Activated naive CD4-positive, alpha-beta T cell treated with anti-CD3 and anti-CD28 coated beads, Interleukin-2, amount 50 U/mL, for 24 hours (primary cell): ENCODE measurements around the gene NSMCE1.
A peak's percentile ranks its signal among the peaks of the same experiment; 100 is the strongest.

Experiments
- H3K27ac Mint-ChIP-seq: one replicate; pipeline ENCODE4 v1.8.0; 2021; ENCODE audit warnings: mild to moderate bottlenecking, mixed read lengths
- H3K27me3 Mint-ChIP-seq: one replicate; pipeline ENCODE4 v1.8.0; 2021; ENCODE audit warnings: mixed read lengths
- H3K36me3 Mint-ChIP-seq: one replicate; pipeline ENCODE4 v1.8.0; 2021; ENCODE audit warnings: mixed read lengths
- H3K4me1 Mint-ChIP-seq: one replicate; pipeline ENCODE4 v1.8.0; 2021; ENCODE audit warnings: mixed read lengths
- H3K4me3 Mint-ChIP-seq: one replicate; pipeline ENCODE4 v1.8.0; 2021; ENCODE audit warnings: mild to moderate bottlenecking, mixed read lengths
- H3K9me3 Mint-ChIP-seq: one replicate; pipeline ENCODE4 v1.8.0; 2021; ENCODE audit warnings: mixed read lengths

The NSMCE1 gene, protein sequence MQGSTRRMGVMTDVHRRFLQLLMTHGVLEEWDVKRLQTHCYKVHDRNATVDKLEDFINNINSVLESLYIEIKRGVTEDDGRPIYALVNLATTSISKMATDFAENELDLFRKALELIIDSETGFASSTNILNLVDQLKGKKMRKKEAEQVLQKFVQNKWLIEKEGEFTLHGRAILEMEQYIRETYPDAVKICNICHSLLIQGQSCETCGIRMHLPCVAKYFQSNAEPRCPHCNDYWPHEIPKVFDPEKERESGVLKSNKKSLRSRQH

GRCh38 chr16:27268376-27269299, at the start of gene NSMCE1:
TSS of gene NSMCE1 (minus strand) at chr16:27268772. CDS start at chr16:27257570, 11,202 bp downstream.
- peaks cover 12% of the 10 kb centered on the region for H3K36me3 Mint-ChIP-seq
- no peaks in the 10 kb centered on the region for H3K27me3 Mint-ChIP-seq
- peaks cover 75% of the 10 kb centered on the region for H3K4me1 Mint-ChIP-seq
- peak within 1 kb of the TSS; percentile 93 for H3K4me3 Mint-ChIP-seq
- H3K27ac Mint-ChIP-seq, result peak within 1 kb of the TSS; percentile 97
- H3K9me3 Mint-ChIP-seq, result peaks cover 4% of the 10 kb centered on the region

GRCh38 chr16:27317738-27318391, 49.3 kb upstream of the NSMCE1 start:
- H3K4me3 Mint-ChIP-seq, result peak overlapping the region; percentile 93
- H3K4me1 Mint-ChIP-seq, result peaks cover 63% of the 10 kb centered on the region
- H3K27me3 Mint-ChIP-seq, result no peaks in the 10 kb centered on the region
- H3K36me3 Mint-ChIP-seq, result peaks cover 34% of the 10 kb centered on the region
- peak overlapping the region; percentile 99 for H3K27ac Mint-ChIP-seq
- H3K9me3 Mint-ChIP-seq, result no peaks in the 10 kb centered on the region

DNA sequence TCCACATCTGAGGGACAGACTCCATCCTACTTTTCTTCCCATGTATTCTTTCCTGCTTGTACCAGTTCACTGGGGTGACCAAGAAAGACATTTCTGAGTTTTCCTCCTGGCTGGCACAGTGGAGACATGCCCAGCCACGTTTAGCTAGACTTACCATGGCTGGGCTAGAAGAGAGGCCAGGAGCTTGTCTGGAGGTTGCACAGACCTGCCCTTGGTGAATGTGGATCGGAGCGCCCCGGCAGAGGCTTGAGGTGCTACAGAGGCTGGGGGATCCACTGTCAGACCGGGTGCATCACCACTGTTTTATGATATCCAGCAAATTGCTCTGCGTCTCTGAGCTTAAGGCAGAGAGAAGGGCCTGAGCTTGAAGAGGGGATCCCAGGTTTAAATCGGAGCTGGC, 48.7 kb upstream of the NSMCE1 start:
- Mint-ChIP-seq H3K9me3 (no peaks in the 10 kb centered on the region), H3K4me1 (peaks cover 58% of the 10 kb centered on the region), H3K36me3 (peaks cover 32% of the 10 kb centered on the region), H3K27ac (peak overlapping the region; percentile 99), H3K27me3 (no peaks in the 10 kb centered on the region), H3K4me3 (peak overlapping the region; percentile 93)

- H3K4me1 Mint-ChIP-seq, result peaks cover 55% of the 10 kb centered on the region
- no peaks in the 10 kb centered on the region for H3K27me3 Mint-ChIP-seq
- H3K27ac Mint-ChIP-seq, result peak overlapping the region; percentile 85
- H3K9me3 Mint-ChIP-seq, result no peaks in the 10 kb centered on the region
- peaks cover 23% of the 10 kb centered on the region for H3K36me3 Mint-ChIP-seq
- peak overlapping the region; percentile 93 for H3K4me3 Mint-ChIP-seq
Measured at GRCh38 chr16:27316038-27316680, 47.6 kb upstream of the NSMCE1 start.

DNA sequence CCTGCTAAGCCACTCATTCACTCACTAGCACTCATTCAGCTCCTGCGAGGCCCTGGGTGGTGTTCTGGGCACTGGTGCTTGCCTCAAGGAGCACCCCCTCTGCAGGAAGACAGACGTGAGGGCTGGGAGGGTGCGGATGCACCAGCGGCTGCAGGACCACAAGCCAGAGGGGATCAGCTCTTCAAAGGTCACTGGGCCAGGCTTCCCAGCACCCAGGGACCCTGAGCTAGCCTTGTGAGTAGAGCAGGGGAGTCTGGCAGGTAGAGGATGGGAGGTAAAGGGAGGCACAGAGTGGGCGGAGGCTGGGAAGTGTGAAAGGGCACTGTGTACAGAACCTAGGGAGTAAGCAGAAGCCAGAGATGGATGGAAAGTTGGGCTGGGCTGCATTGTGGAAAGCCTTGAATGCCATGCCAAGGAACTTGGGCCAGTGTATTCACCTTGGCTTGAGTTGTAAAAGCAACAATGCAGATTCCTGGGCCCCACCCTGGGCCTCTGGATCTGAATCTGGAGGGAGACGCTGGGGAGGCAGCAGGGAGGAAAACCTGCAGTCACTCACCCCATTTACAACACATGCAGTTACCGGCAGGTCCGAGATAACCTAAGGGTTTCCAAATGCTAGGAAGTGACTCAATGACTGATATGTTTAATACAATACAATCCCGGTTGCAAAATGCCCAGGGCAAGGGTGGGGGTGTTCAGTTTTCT, 46.9 kb upstream of the NSMCE1 start:
- peaks cover 23% of the 10 kb centered on the region for H3K36me3 Mint-ChIP-seq
- peak overlapping the region; percentile 85 for H3K27ac Mint-ChIP-seq
- no peaks in the 10 kb centered on the region for H3K27me3 Mint-ChIP-seq
- peak overlapping the region; percentile 93 for H3K4me3 Mint-ChIP-seq
- H3K4me1 Mint-ChIP-seq, result peaks cover 52% of the 10 kb centered on the region
- H3K9me3 Mint-ChIP-seq, result no peaks in the 10 kb centered on the region

- peaks cover 46% of the 10 kb centered on the region for H3K4me1 Mint-ChIP-seq
- peaks cover 21% of the 10 kb centered on the region for H3K36me3 Mint-ChIP-seq
- H3K27ac Mint-ChIP-seq, result peak overlapping the region; percentile 97
- peak overlapping the region; percentile 93 for H3K4me3 Mint-ChIP-seq
- no peaks in the 10 kb centered on the region for H3K27me3 Mint-ChIP-seq
- H3K9me3 Mint-ChIP-seq, result no peaks in the 10 kb centered on the region
Measured at GRCh38 chr16:27314986-27315332, 46.4 kb upstream of the NSMCE1 start.

DNA sequence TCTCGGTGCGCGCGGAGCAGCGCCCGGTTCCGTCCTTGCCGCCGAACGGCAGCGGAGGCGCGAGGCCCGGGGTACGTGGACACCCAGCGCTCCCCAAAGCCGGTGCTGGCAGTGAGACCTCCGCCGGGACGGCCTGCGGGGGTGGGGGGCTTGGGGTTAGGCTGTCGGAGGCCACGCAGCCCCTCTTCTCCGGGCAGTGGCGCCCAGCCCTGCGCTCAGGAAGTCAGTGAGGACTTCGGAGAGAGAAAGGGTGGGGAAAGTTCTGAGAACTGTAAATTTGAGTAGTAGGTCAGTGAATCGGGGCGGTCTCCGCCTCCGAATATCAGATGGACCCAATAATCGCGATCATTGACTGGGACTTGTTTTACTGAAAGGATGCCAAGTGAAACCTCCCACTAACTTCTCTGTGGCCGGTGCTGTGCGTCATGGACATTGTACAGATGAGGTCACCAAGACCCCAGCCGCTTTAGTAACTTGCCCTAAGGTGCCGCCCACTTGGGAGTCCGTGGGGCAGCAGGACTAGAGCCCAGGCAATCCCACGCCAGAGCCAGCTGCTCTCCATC, 45.7 kb upstream of the NSMCE1 start:
- H3K4me1 Mint-ChIP-seq, result peaks cover 40% of the 10 kb centered on the region
- no peaks in the 10 kb centered on the region for H3K9me3 Mint-ChIP-seq
- H3K27me3 Mint-ChIP-seq, result no peaks in the 10 kb centered on the region
- peak overlapping the region; percentile 93 for H3K4me3 Mint-ChIP-seq
- peaks cover 20% of the 10 kb centered on the region for H3K36me3 Mint-ChIP-seq
- peak overlapping the region; percentile 97 for H3K27ac Mint-ChIP-seq

- H3K4me1 Mint-ChIP-seq, result peaks cover 37% of the 10 kb centered on the region
- peak within 1 kb of the TSS; percentile 97 for H3K27ac Mint-ChIP-seq
- no peaks in the 10 kb centered on the region for H3K27me3 Mint-ChIP-seq
- H3K9me3 Mint-ChIP-seq, result no peaks in the 10 kb centered on the region
- peak within 1 kb of the TSS; percentile 93 for H3K4me3 Mint-ChIP-seq
- peaks cover 18% of the 10 kb centered on the region for H3K36me3 Mint-ChIP-seq
Measured at GRCh38 chr16:27313422-27314160, 45.0 kb upstream of the NSMCE1 start, which contains the start of gene IL4R. TSS of gene IL4R (plus strand) at chr16:27313974. CDS start at chr16:27340204, 26,230 bp downstream.

DNA sequence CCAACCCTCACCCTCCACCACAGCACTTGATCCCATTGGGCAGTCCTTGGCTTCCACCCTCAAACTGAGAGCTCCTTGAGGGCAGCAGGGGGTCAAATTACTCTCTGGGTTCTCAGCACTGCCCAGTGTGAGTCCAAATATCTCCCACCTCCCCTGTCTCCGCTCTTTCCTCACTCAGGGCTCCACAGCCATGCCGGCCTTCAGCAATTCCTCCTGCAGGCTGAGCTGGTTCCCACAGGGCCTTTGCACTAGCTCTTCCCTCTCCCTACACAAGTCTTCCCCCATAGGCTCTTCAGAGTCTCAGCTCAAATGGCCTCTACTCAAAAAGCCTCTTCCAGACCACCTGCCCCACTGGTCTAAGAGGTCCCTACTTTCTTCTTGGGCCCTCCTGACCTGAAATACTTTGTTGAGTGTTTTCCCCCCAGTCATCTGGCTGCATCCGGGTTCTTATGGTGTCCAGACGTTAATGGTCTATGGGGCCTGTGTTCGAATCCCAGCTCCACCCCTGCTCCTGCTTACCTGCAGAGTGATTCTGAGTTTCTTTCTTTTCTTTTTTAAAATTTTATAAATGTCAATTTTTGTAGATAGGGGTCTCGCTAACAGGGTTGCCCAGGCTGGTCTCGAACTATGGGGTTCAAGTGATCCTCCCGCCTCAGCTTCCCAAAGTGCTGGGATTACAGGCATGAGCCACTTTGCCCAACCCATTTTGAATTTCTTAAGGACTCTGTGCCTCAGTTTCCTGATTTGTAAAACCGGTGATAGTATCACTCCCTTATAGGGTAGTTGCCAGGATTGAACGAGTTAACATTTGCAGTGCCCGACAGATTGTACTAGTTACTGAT, 44.2 kb upstream of the NSMCE1 start:
- peaks cover 16% of the 10 kb centered on the region for H3K36me3 Mint-ChIP-seq
- no peaks in the 10 kb centered on the region for H3K27me3 Mint-ChIP-seq
- H3K4me3 Mint-ChIP-seq, result peak overlapping the region; percentile 89
- no peaks in the 10 kb centered on the region for H3K9me3 Mint-ChIP-seq
- H3K27ac Mint-ChIP-seq, result peak overlapping the region; percentile 96
- peaks cover 29% of the 10 kb centered on the region for H3K4me1 Mint-ChIP-seq

GRCh38 chr16:27311897-27312303, 43.3 kb upstream of the NSMCE1 start:
- Mint-ChIP-seq H3K4me1 (peaks cover 20% of the 10 kb centered on the region), H3K27me3 (no peaks in the 10 kb centered on the region), H3K27ac (no peak overlapping the region), H3K9me3 (no peaks in the 10 kb centered on the region), H3K4me3 (peak overlapping the region; percentile 66), H3K36me3 (peaks cover 12% of the 10 kb centered on the region)

DNA sequence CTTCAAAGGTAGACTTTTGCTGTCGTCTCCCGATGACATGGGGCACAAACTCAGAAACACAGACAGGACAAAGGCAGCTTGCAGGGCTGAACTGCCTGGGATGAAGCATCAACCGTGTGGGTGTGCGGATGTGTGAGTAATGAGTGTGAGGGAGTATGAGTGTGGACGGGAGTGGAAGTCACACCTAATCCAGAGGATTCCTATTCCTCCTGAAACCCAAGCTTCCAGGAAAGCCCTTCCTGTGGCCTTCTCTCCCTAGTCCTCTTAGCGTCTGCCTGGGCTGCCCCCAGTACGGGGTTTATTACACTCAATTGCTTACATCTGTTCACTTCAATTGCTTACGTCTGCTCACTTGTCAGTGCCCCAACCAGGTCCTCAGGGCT, 42.9 kb upstream of the NSMCE1 start:
- Mint-ChIP-seq H3K36me3 (peaks cover 11% of the 10 kb centered on the region), H3K9me3 (no peaks in the 10 kb centered on the region), H3K4me3 (no peak overlapping the region), H3K4me1 (peaks cover 18% of the 10 kb centered on the region), H3K27me3 (no peaks in the 10 kb centered on the region), H3K27ac (no peak overlapping the region)

GRCh38 chr16:27310576-27311447, 42.2 kb upstream of the NSMCE1 start:
- H3K4me3 Mint-ChIP-seq, result no peak overlapping the region
- peaks cover 8% of the 10 kb centered on the region for H3K36me3 Mint-ChIP-seq
- H3K9me3 Mint-ChIP-seq, result no peaks in the 10 kb centered on the region
- H3K27ac Mint-ChIP-seq, result no peak overlapping the region
- no peaks in the 10 kb centered on the region for H3K27me3 Mint-ChIP-seq
- H3K4me1 Mint-ChIP-seq, result peaks cover 16% of the 10 kb centered on the region
